ENCODE data around the gene PRMT6.

PRMT6 gene

GRCh38 chr1:107100331-107100984 is 44.0 kb downstream of the PRMT6 start:
- no peak overlapping the region for H2BK5ac ChIP-seq (ENCODE audit: low read depth, low read length, poor library complexity)
- no peak overlapping the region for H3K4me3 ChIP-seq (ENCODE audit: low read depth, low read length)
- no peak overlapping the region for H2AFZ ChIP-seq (ENCODE audit: insufficient read depth, low read length, poor library complexity)
- H4K8ac ChIP-seq (ENCODE audit: low read depth, low read length) = no peak overlapping the region
- H3K27ac ChIP-seq (ENCODE audit: low read depth, low read length) = no peak overlapping the region
- no peak overlapping the region for H3K4me2 ChIP-seq (ENCODE audit: low read length)
- no peak overlapping the region for H2AK5ac ChIP-seq (ENCODE audit: low read length)
- H3K36me3 ChIP-seq (ENCODE audit: control insufficient read depth in 1 of 2, insufficient read depth in 2 of 2, low read length in 2 of 2) = no peaks in the 10 kb centered on the region
- H2BK120ac ChIP-seq (ENCODE audit: insufficient read depth, low read length, poor library complexity) = no peak overlapping the region
- no peaks in the 10 kb centered on the region for H3K79me1 ChIP-seq (ENCODE audit: low read length)
- no peak overlapping the region for H3K23ac ChIP-seq (ENCODE audit: low read length)
- H4K91ac ChIP-seq (ENCODE audit: low read depth, low read length) = no peak overlapping the region
- no peaks in the 10 kb centered on the region for H3K79me2 ChIP-seq (ENCODE audit: control insufficient read depth, insufficient read depth, low read length, poor library complexity)
- no peak overlapping the region for H3K18ac ChIP-seq (ENCODE audit: low read length)
- no CpG with 5 or more reads among the region's 3 CpGs for whole genome bisulfite sequencing (ENCODE audit: extremely low coverage, insufficient coverage, insufficient read length)
- H4K12ac ChIP-seq (ENCODE audit: low read depth, low read length) = no peak overlapping the region
- no peak for DNase-seq
- no peak overlapping the region for H3K14ac ChIP-seq (ENCODE audit: low read length)
- no peaks in the 10 kb centered on the region for H3K4me1 ChIP-seq (ENCODE audit: control insufficient read depth in 1 of 2, insufficient read depth in 2 of 2, low read length in 2 of 2)
- no peaks in the 10 kb centered on the region for H3K9me3 ChIP-seq (ENCODE audit: insufficient read depth, low read depth, low read length)
- H3K9ac ChIP-seq (ENCODE audit: low read length) = no peak overlapping the region
- H3K27me3 ChIP-seq (ENCODE audit: insufficient read depth, low read length) = no peaks in the 10 kb centered on the region
- no peak overlapping the region for H2BK12ac ChIP-seq (ENCODE audit: low read length)
- no peak overlapping the region for H3K4ac ChIP-seq (ENCODE audit: low read depth, low read length)

DNA sequence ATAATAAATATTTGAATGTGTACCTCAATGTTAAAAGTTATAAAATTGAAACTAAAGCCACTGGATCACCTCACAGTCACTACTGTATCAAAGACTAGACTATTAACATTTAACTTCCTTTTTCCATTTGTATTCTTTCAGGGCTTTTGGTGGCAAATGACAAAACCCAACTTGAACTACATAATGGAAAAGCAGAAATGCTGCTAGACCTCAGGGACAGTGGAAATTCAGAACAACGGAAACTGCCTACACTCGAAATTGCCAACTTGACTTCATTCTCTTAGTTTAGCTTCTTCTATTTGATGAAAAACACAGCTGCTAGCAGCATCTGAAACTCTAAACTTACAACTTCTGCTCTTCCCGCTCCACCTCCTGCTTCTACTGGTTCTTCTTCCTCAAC is 49.4 kb downstream of the PRMT6 start:
- no peak overlapping the region for H3K9ac ChIP-seq (ENCODE audit: low read length)
- H4K12ac ChIP-seq (ENCODE audit: low read depth, low read length) = no peak overlapping the region
- H2BK12ac ChIP-seq (ENCODE audit: low read length) = no peak overlapping the region
- no peak overlapping the region for H2BK5ac ChIP-seq (ENCODE audit: low read depth, low read length, poor library complexity)
- no peak overlapping the region for H3K4me3 ChIP-seq (ENCODE audit: low read depth, low read length)
- no peaks in the 10 kb centered on the region for H3K9me3 ChIP-seq (ENCODE audit: insufficient read depth, low read depth, low read length)
- no peaks in the 10 kb centered on the region for H3K79me2 ChIP-seq (ENCODE audit: control insufficient read depth, insufficient read depth, low read length, poor library complexity)
- no peaks in the 10 kb centered on the region for H3K27me3 ChIP-seq (ENCODE audit: insufficient read depth, low read length)
- no peak overlapping the region for H3K4ac ChIP-seq (ENCODE audit: low read depth, low read length)
- no peak overlapping the region for H4K91ac ChIP-seq (ENCODE audit: low read depth, low read length)
- no peak overlapping the region for H3K27ac ChIP-seq (ENCODE audit: low read depth, low read length)
- no peak overlapping the region for H3K4me2 ChIP-seq (ENCODE audit: low read length)
- WGBS (ENCODE audit: extremely low coverage, insufficient coverage, insufficient read length) = no CpG with 5 or more reads among the region's 3 CpGs
- no peak overlapping the region for H2BK120ac ChIP-seq (ENCODE audit: insufficient read depth, low read length, poor library complexity)
- no peak overlapping the region for H3K23ac ChIP-seq (ENCODE audit: low read length)
- H2AK5ac ChIP-seq (ENCODE audit: low read length) = no peak overlapping the region
- H2AFZ ChIP-seq (ENCODE audit: insufficient read depth, low read length, poor library complexity) = no peak overlapping the region
- no peak overlapping the region for H3K18ac ChIP-seq (ENCODE audit: low read length)
- no peak overlapping the region for H3K14ac ChIP-seq (ENCODE audit: low read length)
- DNase-seq = no peak
- no peaks in the 10 kb centered on the region for H3K4me1 ChIP-seq (ENCODE audit: control insufficient read depth in 1 of 2, insufficient read depth in 2 of 2, low read length in 2 of 2)
- H4K8ac ChIP-seq (ENCODE audit: low read depth, low read length) = no peak overlapping the region
- no peaks in the 10 kb centered on the region for H3K79me1 ChIP-seq (ENCODE audit: low read length)
- no peaks in the 10 kb centered on the region for H3K36me3 ChIP-seq (ENCODE audit: control insufficient read depth in 1 of 2, insufficient read depth in 2 of 2, low read length in 2 of 2)

Measured in trophoblast cell (in vitro differentiated cells and primary cell).